Omental fat pad (tissue), 4 donors: ENCODE measurements around the gene LY6G5C. TPM values are rescaled to one million over a fixed set of nuclear protein-coding genes. Genes with fewer than 3 reads are reported as not detected.

ENCODE experiments used
- ATAC-seq: fragments of 150-250 bp; one replicate; pipeline ENCODE4 v1.9.1; 2016; ENCODE audit warnings: mild to moderate bottlenecking, moderate library complexity; ENCODE audit not compliant: low FRiP score
- DNase-seq: peaks from one replicate; pipeline ENCODE4 v3.0.0-alpha.2; 2019; ENCODE audit warnings: low spot score
- CTCF ChIP-seq, 3 donors: fragments of 450-650 bp; IDR thresholded peaks; one replicate each; pipeline ENCODE4 v1.5.1; 2016 to 2017; ENCODE audit warnings: antibody characterized with exemption in 3 of 3, mild to moderate bottlenecking in 3 of 3, moderate library complexity in 2 of 3
- total RNA-seq, 4 donors: library from RNA; depleted of rRNA; stranded (reverse); fragments of >200 nt; gene quantifications; one replicate each; pipeline ENCODE4 v1.1.0, GENCODE V29; 2016

LY6G5C gene
- total RNA-seq, 4 donors from 2014 or later, result 0.84 to 4.5 (median 1.3) TPM; not detected in 1

GRCh38 chr6:31634969-31635575 lies 45.8 kb downstream of the LY6G5C start:
- ATAC-seq (no peak), DNase-seq (no peak)
- TF ChIP-seq CTCF (IDR thresholded peaks at IDR 0.05), result no peak

- no peak for TF ChIP-seq CTCF (IDR thresholded peaks at IDR 0.05)
- no peak for ATAC-seq
- DNase-seq, result no peak
These were observed 46.7 kb downstream of the LY6G5C start for GRCh38 chr6:31634131-31634530.

- no peak for ATAC-seq
- no peak for TF ChIP-seq CTCF (IDR thresholded peaks at IDR 0.05)
- no peak for DNase-seq
These were observed 47.4 kb downstream of the LY6G5C start for GRCh38 chr6:31633447-31633846.

GRCh38 chr6:31632279-31632946 lies 48.5 kb downstream of the LY6G5C start:
- ATAC-seq (no peak), DNase-seq (no peak)
- TF ChIP-seq CTCF (IDR thresholded peaks at IDR 0.05), result no peak

GRCh38 chr6:31631681-31632278 lies 49.1 kb downstream of the LY6G5C start:
- no peak for TF ChIP-seq CTCF (IDR thresholded peaks at IDR 0.05)
- ATAC-seq, result no peak
- no peak for DNase-seq

GRCh38 chr6:31631209-31631608 lies 49.7 kb downstream of the LY6G5C start:
- no peak for TF ChIP-seq CTCF (IDR thresholded peaks at IDR 0.05)
- ATAC-seq (no peak), DNase-seq (no peak)
